Purkinje cell (primary cell): ENCODE measurements around the gene TUBB2B. TPM values are rescaled to one million over a fixed set of nuclear protein-coding genes. Genes with fewer than 3 reads are reported as not detected.

Source experiments
- polyA plus RNA-seq: library from polyadenylated mRNA; unstranded; fragments of >200 nt; fragmentation: Nextera tagmentation; gene quantifications from 2 replicates; pipeline ENCODE4 v1.2.1, GENCODE V29; 2014

The TUBB2B gene
- polyA plus RNA-seq: 46.3 and 56.3 TPM in 2 replicates

DNA sequence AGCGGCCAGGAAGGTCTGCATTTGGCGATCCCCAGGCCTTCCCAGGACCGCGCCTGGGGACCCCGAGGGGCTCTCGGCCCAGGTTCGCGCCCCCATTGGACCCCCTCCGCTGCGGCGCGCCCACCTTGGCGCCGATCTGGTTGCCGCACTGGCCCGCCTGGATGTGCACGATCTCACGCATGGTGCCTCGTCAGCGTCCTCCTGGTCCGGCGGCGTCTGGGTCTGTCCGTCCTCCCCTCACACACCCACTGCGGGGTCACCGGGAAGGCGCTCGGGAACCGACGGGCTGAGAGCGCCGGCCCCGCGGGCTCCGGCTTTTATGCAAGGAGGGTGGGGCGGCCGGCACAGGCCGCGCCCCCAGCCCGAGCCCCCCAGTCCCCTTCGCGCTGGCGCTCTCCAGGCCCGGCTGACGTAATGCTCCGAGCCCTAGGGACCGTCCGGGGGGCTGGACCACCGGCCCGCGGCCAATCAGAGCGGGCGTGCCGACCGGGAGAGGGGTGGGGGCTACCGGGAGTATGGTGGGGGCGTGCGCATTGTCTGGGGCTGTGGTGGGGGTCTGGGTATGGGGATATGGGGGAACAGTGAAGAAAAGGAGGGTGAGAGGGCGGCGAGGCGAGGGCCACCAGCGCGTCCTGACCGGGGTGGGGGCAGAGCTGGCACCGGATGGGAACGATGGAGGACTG, at the start of gene TUBB2B:
TSS of gene TUBB2B (minus strand) at position 291 of the 683 bp plus-strand sequence. CDS start at position 181, 110 bp downstream.

DNA sequence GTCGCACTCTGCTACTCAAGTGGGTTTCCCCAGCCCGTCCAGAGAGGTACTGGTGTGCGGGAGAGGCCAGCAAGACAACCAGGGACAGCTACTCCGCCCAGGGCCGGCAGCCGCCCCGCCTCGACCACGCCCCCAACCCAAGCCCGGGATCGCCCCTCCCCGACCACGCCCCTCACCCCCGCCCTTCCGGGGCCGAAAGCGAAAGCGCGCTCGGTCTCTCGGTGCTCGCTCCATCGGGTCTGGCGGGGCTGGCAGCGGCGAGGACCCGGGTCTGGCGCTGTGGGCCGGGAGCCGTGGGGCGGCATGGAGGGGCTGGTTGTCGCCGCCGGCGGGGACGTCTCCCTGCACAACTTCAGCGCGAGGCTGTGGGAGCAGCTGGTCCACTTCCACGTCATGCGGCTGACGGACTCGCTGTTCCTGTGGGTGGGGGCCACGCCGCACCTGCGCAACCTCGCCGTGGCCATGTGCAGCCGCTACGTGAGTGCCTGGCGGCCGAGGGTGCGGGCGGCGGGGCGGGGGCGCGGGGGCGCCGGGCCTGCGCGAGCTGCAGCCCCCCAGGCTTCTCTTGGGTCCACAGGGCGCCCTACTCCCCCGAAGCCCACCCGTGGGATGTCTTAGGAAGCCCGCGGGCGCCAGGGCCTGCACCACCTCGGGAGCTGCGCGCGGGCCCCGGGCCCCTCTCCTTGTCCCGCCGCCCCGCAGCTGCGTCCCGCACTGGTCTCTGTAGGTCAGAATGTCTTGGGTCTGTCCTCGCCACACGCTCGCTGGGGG, 31.5 kb upstream of the TUBB2B start, which contains the start of gene PSMG4:
TSS of gene PSMG4 (plus strand) at position 228 of the 771 bp plus-strand sequence. CDS start at position 304, 76 bp downstream.

Other genes starting within 250 kb of the TUBB2B start
- 65.0 and 96.8 TPM in 2 replicates for gene NQO2, start 227.8 kb downstream of the TUBB2B start, polyA plus RNA-seq
- 1.4 and 2.4 TPM in 2 replicates for gene RIPK1, start 159.2 kb downstream of the TUBB2B start, polyA plus RNA-seq
- gene BPHL, start 108.9 kb downstream of the TUBB2B start, polyA plus RNA-seq: 12.4 and 17.4 TPM in 2 replicates
- gene TUBB2A, start 70.1 kb downstream of the TUBB2B start, polyA plus RNA-seq: 204 and 321 TPM in 2 replicates
- 43.5 and 47.2 TPM in 2 replicates for gene PSMG4, start 31.3 kb upstream of the TUBB2B start, polyA plus RNA-seq
- gene SLC22A23, start 229.4 kb upstream of the TUBB2B start, polyA plus RNA-seq: 0.60 and 1.3 TPM in 2 replicates